GM23338 (cell line): Measurements from ENCODE around the gene ADAMTS15. TPM values are rescaled to one million over a fixed set of nuclear protein-coding genes. Genes with fewer than 3 reads are reported as not detected.

ENCODE experiments used
- ATAC-seq: fragments of 200-7000 bp; cut with Tn5 transposase; 3 replicates; pipeline ENCODE4 v1.9.1; 2020
- DNase-seq: peaks from one replicate; pipeline ENCODE4 v3.0.0-alpha.2; 2015; ENCODE audit warnings: low spot score
- H2AFZ ChIP-seq: fragments of 200-600 bp; sonication (generic); 2 replicates; pipeline ENCODE4 v1.8.0; 2016; ENCODE audit warnings: antibody characterized with exemption, mild to moderate bottlenecking, moderate library complexity
- H3F3A ChIP-seq: fragments of 200-600 bp; sonication (generic); replicated peaks from 2 replicates; pipeline ENCODE4 v1.8.0; 2017; ENCODE audit warnings: antibody characterized with exemption, mixed run types, low read depth
- H3K27ac ChIP-seq: fragments of 200-600 bp; sonication (generic); 2 replicates; pipeline ENCODE4 v1.6.1; 2016; ENCODE audit warnings: low read depth
- H3K27me3 ChIP-seq: fragments of 200-600 bp; sonication (generic); 2 replicates; pipeline ENCODE4 v1.8.0; 2016; ENCODE audit warnings: mild to moderate bottlenecking, mixed run types, moderate library complexity; ENCODE audit not compliant: insufficient read depth
- H3K36me3 ChIP-seq: fragments of 200-600 bp; sonication (generic); 2 replicates; pipeline ENCODE4 v1.8.0; 2016; ENCODE audit warnings: mild to moderate bottlenecking; ENCODE audit not compliant: insufficient read depth
- H3K4me1 ChIP-seq: fragments of 200-600 bp; sonication (generic); 2 replicates; pipeline ENCODE4 v1.8.0; 2016; ENCODE audit warnings: mild to moderate bottlenecking, moderate library complexity; ENCODE audit not compliant: insufficient read depth
- H3K4me2 ChIP-seq: fragments of 200-600 bp; sonication (generic); 2 replicates; pipeline ENCODE4 v1.7.1; 2017; ENCODE audit warnings: mixed run types
- H3K4me3 ChIP-seq: fragments of 200-600 bp; sonication (generic); 2 replicates; pipeline ENCODE4 v1.6.1; 2016; ENCODE audit warnings: mixed run types
- H3K79me2 ChIP-seq: fragments of 200-600 bp; sonication (generic); replicated peaks from 2 replicates; pipeline ENCODE4 v1.8.0; 2017; ENCODE audit warnings: mild to moderate bottlenecking; ENCODE audit not compliant: insufficient read depth
- H3K9me2 ChIP-seq: fragments of 200-600 bp; sonication (generic); 2 replicates; pipeline ENCODE4 v1.8.0; 2017; ENCODE audit not compliant: insufficient read depth
- H4K20me1 ChIP-seq: fragments of 200-600 bp; sonication (generic); replicated peaks from 2 replicates; pipeline ENCODE4 v1.8.0; 2017; ENCODE audit warnings: mild to moderate bottlenecking; ENCODE audit not compliant: insufficient read depth
- H3K27ac Mint-ChIP-seq: 2 replicates; pipeline ENCODE4 v1.8.0; 2020; ENCODE audit warnings: inconsistent platforms, mild to moderate bottlenecking, moderate library complexity, mixed read lengths
- H3K27me3 Mint-ChIP-seq: 3 replicates; pipeline ENCODE4 v1.8.0; 2022; ENCODE audit warnings: low read depth, mild to moderate bottlenecking, moderate library complexity, mixed read lengths, inconsistent platforms; ENCODE audit not compliant: insufficient read depth, poor library complexity
- H3K36me3 Mint-ChIP-seq: 3 replicates; pipeline ENCODE4 v1.8.0; 2021; ENCODE audit warnings: low read depth, mild to moderate bottlenecking, inconsistent platforms, moderate library complexity, mixed read lengths
- H3K4me1 Mint-ChIP-seq: 3 replicates; pipeline ENCODE4 v1.8.0; 2020; ENCODE audit warnings: mild to moderate bottlenecking, inconsistent platforms, mixed read lengths
- H3K4me3 Mint-ChIP-seq: 3 replicates; pipeline ENCODE4 v1.8.0; 2021; ENCODE audit warnings: moderate library complexity, mild to moderate bottlenecking, inconsistent platforms, mixed read lengths
- H3K9me3 Mint-ChIP-seq: 3 replicates; pipeline ENCODE4 v1.8.0; 2020; ENCODE audit warnings: moderate library complexity, mild to moderate bottlenecking, inconsistent platforms, mixed read lengths
- EZH2 ChIP-seq: fragments of 200-600 bp; sonication (generic); IDR thresholded peaks from one replicate; pipeline ENCODE4 v1.8.0; 2017; ENCODE audit warnings: antibody characterized with exemption, mild to moderate bottlenecking, low read depth; ENCODE audit not compliant: unreplicated experiment
- EZH2phosphoT487 ChIP-seq: fragments of 200-600 bp; sonication (generic); IDR thresholded peaks from one replicate; pipeline ENCODE4 v1.8.1; 2018; ENCODE audit warnings: antibody characterized with exemption; ENCODE audit not compliant: unreplicated experiment
- NANOG ChIP-seq: IDR thresholded peaks from 2 replicates; pipeline ENCODE4 v1.6.1; 2016; ENCODE audit warnings: antibody characterized with exemption, borderline replicate concordance
- POLR2AphosphoS5 ChIP-seq: IDR thresholded peaks from 2 replicates; pipeline ENCODE4 v1.6.1; 2016; ENCODE audit warnings: antibody characterized with exemption, low read depth
- polyA plus RNA-seq: library from polyadenylated mRNA; unstranded; fragments of >200 nt; fragmentation: Nextera tagmentation; extraction: Ambion mirVana; gene quantifications from 2 replicates; pipeline ENCODE4 v1.2.1, GENCODE V29; 2016
- total RNA-seq: library from RNA; depleted of rRNA; stranded (reverse); fragments of >200 nt; shearing (Covaris generic); gene quantifications from 2 replicates; pipeline ENCODE4 v1.2.3, GENCODE V29; 2014
- TF ChIP-seq, protein P1 (sequence below): IDR thresholded peaks from 2 replicates; pipeline ENCODE4 v1.6.1; 2016; ENCODE audit warnings: antibody characterized with exemption
- TF ChIP-seq, protein P2 (sequence below), 2 experiments: fragments of 200-600 bp in 1 of 2; sonication (generic) in 1 of 2; conservative IDR thresholded peaks; 2 replicates each; pipeline versions ENCODE4 v1.5.1 to v1.6.1; 2016 to 2017; ENCODE audit warnings: antibody characterized with exemption in 2 of 2, low read depth in 2 of 2, mild to moderate bottlenecking in 2 of 2, moderate library complexity in 1 of 2

The ADAMTS15 gene
- total and polyA plus RNA-seq, 2 experiments from 2014 or later, result 0.42 to 5.6 TPM

DNA sequence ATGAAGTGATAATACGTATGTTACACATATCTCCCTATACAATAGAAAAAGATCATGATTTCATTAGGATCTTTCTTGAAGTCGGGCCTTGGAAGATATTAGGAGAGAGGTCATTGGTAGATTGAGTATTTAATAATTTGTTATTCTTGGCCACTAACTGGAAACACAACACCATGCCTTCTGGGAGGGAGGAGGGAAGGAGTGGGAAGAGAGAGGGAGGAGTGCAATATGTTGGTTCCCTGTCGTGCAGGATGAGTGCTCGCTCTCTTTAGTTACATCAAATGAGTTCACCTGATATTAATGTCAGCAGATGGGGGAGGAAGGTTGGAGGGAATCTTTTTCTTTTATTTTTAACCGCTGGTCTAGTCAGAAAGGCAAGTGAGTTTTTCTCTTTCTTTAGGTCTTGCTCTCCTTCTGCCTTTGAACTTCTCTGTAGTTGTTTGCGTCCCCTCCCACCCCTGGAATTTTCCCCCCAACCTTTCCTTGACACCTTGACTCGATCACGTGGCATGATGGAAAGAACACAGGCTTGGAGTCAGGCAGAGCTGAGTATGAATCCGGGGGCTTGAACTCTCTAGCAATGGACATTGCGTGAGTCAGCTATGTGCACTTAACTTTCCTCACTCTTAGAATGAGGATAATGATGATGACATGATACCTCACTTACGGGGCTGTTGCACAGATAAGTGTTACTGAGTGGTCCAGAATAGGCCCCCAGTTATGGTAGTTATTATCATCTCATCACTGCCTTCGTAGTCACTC lies 6.2 kb downstream of the ADAMTS15 start:
- H3K27me3 Mint-ChIP-seq, result peaks cover 42% of the 10 kb centered on the region
- H3K27ac ChIP-seq, result no peak overlapping the region
- H3K4me3 Mint-ChIP-seq, result no peak overlapping the region
- no peaks in the 10 kb centered on the region for H3K79me2 ChIP-seq
- peaks cover 3% of the 10 kb centered on the region; the same call in 1 of the 3 replicates for H3K36me3 Mint-ChIP-seq
- H3K36me3 ChIP-seq, result no peaks in the 10 kb centered on the region; the same call in 1 of the 2 replicates
- no peaks in the 10 kb centered on the region for H3K4me1 ChIP-seq
- H3K4me1 Mint-ChIP-seq, result peaks cover 8% of the 10 kb centered on the region
- H3K4me2 ChIP-seq, result no peak overlapping the region
- H4K20me1 ChIP-seq, result no peaks in the 10 kb centered on the region; the same call in 1 of the 2 replicates
- no peak for ATAC-seq
- no peak overlapping the region for H2AFZ ChIP-seq
- TF ChIP-seq EZH2phosphoT487, result no peak
- TF ChIP-seq EZH2, result no peak
- TF ChIP-seq, protein P1, sequence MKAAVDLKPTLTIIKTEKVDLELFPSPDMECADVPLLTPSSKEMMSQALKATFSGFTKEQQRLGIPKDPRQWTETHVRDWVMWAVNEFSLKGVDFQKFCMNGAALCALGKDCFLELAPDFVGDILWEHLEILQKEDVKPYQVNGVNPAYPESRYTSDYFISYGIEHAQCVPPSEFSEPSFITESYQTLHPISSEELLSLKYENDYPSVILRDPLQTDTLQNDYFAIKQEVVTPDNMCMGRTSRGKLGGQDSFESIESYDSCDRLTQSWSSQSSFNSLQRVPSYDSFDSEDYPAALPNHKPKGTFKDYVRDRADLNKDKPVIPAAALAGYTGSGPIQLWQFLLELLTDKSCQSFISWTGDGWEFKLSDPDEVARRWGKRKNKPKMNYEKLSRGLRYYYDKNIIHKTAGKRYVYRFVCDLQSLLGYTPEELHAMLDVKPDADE, result no peak
- H3K27ac Mint-ChIP-seq, result no peak overlapping the region
- peaks cover 31% of the 10 kb centered on the region for H3K27me3 ChIP-seq
- peaks cover 2% of the 10 kb centered on the region; the same call in 1 of the 3 replicates for H3K9me3 Mint-ChIP-seq
- DNase-seq, result no peak
- H3F3A ChIP-seq, result 0 out of 2 replicates have a peak, but pooled peaks cover 4% of the 10 kb centered on the region
- no peak overlapping the region for H3K4me3 ChIP-seq
- no peaks in the 10 kb centered on the region for H3K9me2 ChIP-seq

DNA sequence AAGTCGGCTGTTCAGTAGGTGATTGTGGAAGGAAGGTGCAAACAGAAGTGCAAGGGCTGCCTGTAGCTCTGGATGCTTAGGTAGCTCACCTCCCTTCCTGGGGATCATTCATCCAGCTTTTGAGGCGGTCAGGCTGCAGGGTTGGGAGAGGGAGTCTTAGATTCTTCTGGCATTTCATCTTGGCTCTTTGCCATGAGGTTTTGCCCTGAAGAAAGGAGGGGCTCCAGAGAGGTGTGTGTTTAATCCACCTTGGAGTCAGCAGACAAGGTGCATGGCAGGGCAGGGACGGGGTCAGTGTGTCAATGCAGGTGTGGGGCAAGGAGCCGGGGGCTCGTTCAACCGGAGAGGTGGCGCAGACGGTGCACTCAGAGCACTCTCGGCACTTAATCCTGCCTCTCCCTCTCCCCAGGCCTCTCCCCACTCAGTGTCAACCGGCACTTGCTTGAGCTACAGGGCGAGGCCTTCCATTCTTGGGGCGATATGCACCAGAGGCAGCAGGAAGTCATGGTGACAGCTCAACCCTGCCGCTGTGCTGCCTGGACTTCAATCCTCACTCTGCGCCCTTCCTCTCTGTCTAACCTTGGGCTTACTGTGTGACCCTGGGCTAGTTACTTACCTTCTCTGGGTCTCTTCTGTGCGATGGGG lies 7.2 kb downstream of the ADAMTS15 start:
- no peak for TF ChIP-seq NANOG
- TF ChIP-seq POLR2AphosphoS5, result no peak
- TF ChIP-seq, protein P2, sequence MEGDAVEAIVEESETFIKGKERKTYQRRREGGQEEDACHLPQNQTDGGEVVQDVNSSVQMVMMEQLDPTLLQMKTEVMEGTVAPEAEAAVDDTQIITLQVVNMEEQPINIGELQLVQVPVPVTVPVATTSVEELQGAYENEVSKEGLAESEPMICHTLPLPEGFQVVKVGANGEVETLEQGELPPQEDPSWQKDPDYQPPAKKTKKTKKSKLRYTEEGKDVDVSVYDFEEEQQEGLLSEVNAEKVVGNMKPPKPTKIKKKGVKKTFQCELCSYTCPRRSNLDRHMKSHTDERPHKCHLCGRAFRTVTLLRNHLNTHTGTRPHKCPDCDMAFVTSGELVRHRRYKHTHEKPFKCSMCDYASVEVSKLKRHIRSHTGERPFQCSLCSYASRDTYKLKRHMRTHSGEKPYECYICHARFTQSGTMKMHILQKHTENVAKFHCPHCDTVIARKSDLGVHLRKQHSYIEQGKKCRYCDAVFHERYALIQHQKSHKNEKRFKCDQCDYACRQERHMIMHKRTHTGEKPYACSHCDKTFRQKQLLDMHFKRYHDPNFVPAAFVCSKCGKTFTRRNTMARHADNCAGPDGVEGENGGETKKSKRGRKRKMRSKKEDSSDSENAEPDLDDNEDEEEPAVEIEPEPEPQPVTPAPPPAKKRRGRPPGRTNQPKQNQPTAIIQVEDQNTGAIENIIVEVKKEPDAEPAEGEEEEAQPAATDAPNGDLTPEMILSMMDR (conservative IDR thresholded peaks at IDR 0.05; ENCODE audit: low read depth in 2 of 2), result no peak
- TF ChIP-seq EZH2phosphoT487, result no peak
- TF ChIP-seq, protein P1, result no peak
- no peak for TF ChIP-seq EZH2
- peaks cover 23% of the 10 kb centered on the region for H3K27me3 ChIP-seq
- no peak overlapping the region for H3K27ac ChIP-seq
- ATAC-seq, result no peak
- Mint-ChIP-seq H3K4me1 (peaks cover 5% of the 10 kb centered on the region; the same call in 2 of the 3 replicates), H3K36me3 (no peaks in the 10 kb centered on the region), H3K27ac (no peak overlapping the region), H3K9me3 (no peaks in the 10 kb centered on the region), H3K27me3 (peaks cover 32% of the 10 kb centered on the region), H3K4me3 (no peak overlapping the region)
- 0 out of 2 replicates have a peak, but pooled peaks cover 3% of the 10 kb centered on the region for H3F3A ChIP-seq
- no peaks in the 10 kb centered on the region; the same call in 1 of the 2 replicates for H4K20me1 ChIP-seq
- no peak overlapping the region for H3K4me2 ChIP-seq
- H3K36me3 ChIP-seq, result no peaks in the 10 kb centered on the region; the same call in 1 of the 2 replicates
- no peak overlapping the region for H2AFZ ChIP-seq
- H3K9me2 ChIP-seq, result no peaks in the 10 kb centered on the region
- no peaks in the 10 kb centered on the region for H3K4me1 ChIP-seq
- no peak overlapping the region for H3K4me3 ChIP-seq
- no peaks in the 10 kb centered on the region for H3K79me2 ChIP-seq
- no peak for DNase-seq
